ENCODE measurements around the gene RTN4RL1. TPM values are rescaled to one million over a fixed set of nuclear protein-coding genes. Genes with fewer than 3 reads are reported as not detected.

Gene RTN4RL1
- total RNA-seq, 1 experiment from 2014 or later: 0.80 TPM

DNA sequence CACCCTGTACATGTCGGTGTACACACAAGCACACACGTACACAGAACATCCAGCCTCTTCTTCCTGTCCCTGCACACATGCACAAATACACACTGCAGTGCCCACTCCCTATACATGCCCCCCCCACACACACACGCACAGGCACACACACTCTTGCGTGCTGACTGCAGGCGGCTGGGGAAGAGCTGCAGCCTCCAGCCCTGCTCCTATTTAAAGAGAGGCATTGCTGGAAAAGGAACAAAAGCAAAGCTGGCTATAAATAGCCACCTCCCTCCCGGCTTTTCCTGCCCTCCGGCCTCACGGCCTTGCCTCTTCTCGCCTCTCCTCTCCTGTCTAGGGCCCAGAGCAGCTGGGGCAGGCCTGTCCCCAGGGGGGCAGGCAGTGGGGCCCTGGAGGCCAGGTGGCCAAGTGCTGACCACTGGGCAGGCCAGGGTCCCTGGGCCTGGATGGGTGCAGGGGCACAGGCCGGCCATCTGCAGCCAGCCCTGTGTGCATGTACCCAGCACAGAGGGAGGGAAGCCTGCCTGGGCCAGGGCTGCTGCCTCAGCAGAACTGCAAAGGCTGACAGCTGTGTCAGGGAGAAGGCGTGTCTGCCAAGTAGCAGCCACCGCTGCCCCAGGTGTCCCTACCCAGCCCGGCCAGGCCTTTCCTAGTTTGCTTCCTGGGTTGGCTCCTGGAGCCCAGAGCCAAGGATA, 25.4 kb downstream of the RTN4RL1 start:
- ATAC-seq (peak; percentile 79), DNase-seq (ENCODE audit: low read depth, low spot score) (no peak)
- H3K36me3 ChIP-seq (ENCODE audit: control insufficient read depth, insufficient read depth, low read length): no peaks in the 10 kb centered on the region
- no peak overlapping the region for H3K27ac ChIP-seq (ENCODE audit: low read length)
- in situ Hi-C loops (cut with HindIII; ENCODE audit: low pct_unique_long_range_greater_than_20kb, low sequenced_read_pairs) (no loop called here), intact Hi-C loops (cut with micrococcal nuclease; ENCODE audit: unreplicated experiment) (no loop called here)
- H3K27me3 ChIP-seq (ENCODE audit: control insufficient read depth, insufficient read depth, low read length): no peaks in the 10 kb centered on the region
- no TSS peak for BruUV-seq (replicated peaks)
- POLR2A ChIA-PET: no interaction called here
- H3K4me1 ChIP-seq (ENCODE audit: control insufficient read depth, insufficient read depth, low read length): peaks cover 13% of the 10 kb centered on the region; the same call in 1 of the 2 replicates
- TF ChIP-seq, protein P1, sequence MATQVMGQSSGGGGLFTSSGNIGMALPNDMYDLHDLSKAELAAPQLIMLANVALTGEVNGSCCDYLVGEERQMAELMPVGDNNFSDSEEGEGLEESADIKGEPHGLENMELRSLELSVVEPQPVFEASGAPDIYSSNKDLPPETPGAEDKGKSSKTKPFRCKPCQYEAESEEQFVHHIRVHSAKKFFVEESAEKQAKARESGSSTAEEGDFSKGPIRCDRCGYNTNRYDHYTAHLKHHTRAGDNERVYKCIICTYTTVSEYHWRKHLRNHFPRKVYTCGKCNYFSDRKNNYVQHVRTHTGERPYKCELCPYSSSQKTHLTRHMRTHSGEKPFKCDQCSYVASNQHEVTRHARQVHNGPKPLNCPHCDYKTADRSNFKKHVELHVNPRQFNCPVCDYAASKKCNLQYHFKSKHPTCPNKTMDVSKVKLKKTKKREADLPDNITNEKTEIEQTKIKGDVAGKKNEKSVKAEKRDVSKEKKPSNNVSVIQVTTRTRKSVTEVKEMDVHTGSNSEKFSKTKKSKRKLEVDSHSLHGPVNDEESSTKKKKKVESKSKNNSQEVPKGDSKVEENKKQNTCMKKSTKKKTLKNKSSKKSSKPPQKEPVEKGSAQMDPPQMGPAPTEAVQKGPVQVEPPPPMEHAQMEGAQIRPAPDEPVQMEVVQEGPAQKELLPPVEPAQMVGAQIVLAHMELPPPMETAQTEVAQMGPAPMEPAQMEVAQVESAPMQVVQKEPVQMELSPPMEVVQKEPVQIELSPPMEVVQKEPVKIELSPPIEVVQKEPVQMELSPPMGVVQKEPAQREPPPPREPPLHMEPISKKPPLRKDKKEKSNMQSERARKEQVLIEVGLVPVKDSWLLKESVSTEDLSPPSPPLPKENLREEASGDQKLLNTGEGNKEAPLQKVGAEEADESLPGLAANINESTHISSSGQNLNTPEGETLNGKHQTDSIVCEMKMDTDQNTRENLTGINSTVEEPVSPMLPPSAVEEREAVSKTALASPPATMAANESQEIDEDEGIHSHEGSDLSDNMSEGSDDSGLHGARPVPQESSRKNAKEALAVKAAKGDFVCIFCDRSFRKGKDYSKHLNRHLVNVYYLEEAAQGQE (IDR thresholded peaks at IDR 0.05; ENCODE audit: insufficient read depth in 1 of 2, low read depth in 2 of 2, low read length in 1 of 2): no peak
- 0 out of 2 replicates have a peak, but pooled peaks have one; percentile 34 for TF ChIP-seq TCF7L2 (IDR thresholded peaks at IDR 0.05; ENCODE audit: low read depth, low read length)
- TF ChIP-seq POLR2AphosphoS5 (IDR thresholded peaks at IDR 0.05; ENCODE audit: low read depth, low read length): no peak
- TF ChIP-seq SIN3A (IDR thresholded peaks at IDR 0.05; ENCODE audit: borderline replicate concordance, insufficient read depth, low read depth, low read length): no peak
- CTCF ChIA-PET: interaction anchor here (0.8 kb wide), 1 partner anchor 91 kb away, joined by 3 read pairs; no protein-coding TSS in a partner anchor
- no peaks in the 10 kb centered on the region for H3K9me3 ChIP-seq (ENCODE audit: control insufficient read depth, insufficient read depth, low read depth, low read length)
- H3K4me3 ChIP-seq (ENCODE audit: low read depth in 2 of 2, low read length in 2 of 2): no peak overlapping the region

DNA sequence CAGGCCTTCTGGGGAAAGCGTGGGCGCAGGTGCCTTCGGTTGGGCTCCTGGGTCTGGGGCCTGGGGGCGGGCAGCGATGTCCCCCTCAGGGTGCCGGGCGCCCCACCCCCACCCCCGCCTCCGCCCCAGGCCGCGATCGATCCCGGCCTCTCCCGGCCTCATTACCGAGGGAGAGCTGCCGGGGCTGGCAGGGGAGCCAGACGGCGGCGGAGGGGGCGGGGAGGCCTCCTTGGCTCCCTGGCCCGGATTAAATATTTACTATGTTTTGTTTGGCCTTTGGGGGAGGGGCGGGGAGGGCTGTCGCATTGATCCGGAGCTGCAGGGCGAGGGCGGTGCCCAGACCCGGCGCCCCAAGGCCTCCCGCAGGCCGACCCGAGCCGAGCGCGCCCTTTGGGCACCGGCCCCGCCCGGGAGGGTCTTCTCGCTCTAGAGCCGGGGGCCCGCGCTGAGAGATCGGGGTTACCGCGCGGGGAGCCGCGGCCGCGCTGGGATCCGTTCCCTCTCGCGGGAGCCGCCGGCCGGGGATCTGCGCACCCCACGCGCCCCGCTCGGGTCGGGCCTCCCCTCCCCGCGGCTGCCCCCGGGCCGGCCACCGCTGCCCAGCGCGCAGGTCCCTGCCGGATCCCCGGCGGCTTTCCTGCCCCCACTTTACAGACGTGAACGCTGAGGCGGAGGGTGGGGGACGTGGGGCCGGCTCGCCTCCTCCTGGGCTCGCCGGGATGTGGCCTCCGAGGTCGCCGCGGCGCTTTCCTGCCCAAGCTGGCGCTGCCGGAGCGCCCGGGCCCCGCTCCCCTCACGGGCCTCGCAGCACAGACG, 27.0 kb downstream of the RTN4RL1 start:
- in situ Hi-C loops (cut with HindIII; ENCODE audit: low pct_unique_long_range_greater_than_20kb, low sequenced_read_pairs) (no loop called here), intact Hi-C loops (cut with micrococcal nuclease; ENCODE audit: unreplicated experiment) (no loop called here)
- H3K4me1 ChIP-seq (ENCODE audit: control insufficient read depth, insufficient read depth, low read length): peaks cover 13% of the 10 kb centered on the region; the same call in 1 of the 2 replicates
- no peaks in the 10 kb centered on the region for H3K36me3 ChIP-seq (ENCODE audit: control insufficient read depth, insufficient read depth, low read length)
- no peaks in the 10 kb centered on the region for H3K27me3 ChIP-seq (ENCODE audit: control insufficient read depth, insufficient read depth, low read length)
- POLR2A ChIA-PET: interaction anchor here (0.6 kb wide), 1 partner anchor 281 kb away, joined by 3 read pairs; no protein-coding TSS in a partner anchor
- no peak overlapping the region for H3K27ac ChIP-seq (ENCODE audit: low read length)
- CTCF ChIA-PET: no interaction called here
- H3K9me3 ChIP-seq (ENCODE audit: control insufficient read depth, insufficient read depth, low read depth, low read length): no peaks in the 10 kb centered on the region
- BruUV-seq (replicated peaks): no TSS peak
- no peak for DNase-seq (ENCODE audit: low read depth, low spot score)
- H3K4me3 ChIP-seq (ENCODE audit: low read depth in 2 of 2, low read length in 2 of 2): peak overlapping the region; percentile 29
- ATAC-seq: peak; percentile 22; the same call in 1 of the 2 replicates
- no peak for TF ChIP-seq TCF7L2 (IDR thresholded peaks at IDR 0.05; ENCODE audit: low read depth, low read length)
- TF ChIP-seq, protein P2, sequence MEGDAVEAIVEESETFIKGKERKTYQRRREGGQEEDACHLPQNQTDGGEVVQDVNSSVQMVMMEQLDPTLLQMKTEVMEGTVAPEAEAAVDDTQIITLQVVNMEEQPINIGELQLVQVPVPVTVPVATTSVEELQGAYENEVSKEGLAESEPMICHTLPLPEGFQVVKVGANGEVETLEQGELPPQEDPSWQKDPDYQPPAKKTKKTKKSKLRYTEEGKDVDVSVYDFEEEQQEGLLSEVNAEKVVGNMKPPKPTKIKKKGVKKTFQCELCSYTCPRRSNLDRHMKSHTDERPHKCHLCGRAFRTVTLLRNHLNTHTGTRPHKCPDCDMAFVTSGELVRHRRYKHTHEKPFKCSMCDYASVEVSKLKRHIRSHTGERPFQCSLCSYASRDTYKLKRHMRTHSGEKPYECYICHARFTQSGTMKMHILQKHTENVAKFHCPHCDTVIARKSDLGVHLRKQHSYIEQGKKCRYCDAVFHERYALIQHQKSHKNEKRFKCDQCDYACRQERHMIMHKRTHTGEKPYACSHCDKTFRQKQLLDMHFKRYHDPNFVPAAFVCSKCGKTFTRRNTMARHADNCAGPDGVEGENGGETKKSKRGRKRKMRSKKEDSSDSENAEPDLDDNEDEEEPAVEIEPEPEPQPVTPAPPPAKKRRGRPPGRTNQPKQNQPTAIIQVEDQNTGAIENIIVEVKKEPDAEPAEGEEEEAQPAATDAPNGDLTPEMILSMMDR (IDR thresholded peaks at IDR 0.05): no peak
- TF ChIP-seq, protein P1 (IDR thresholded peaks at IDR 0.05; ENCODE audit: insufficient read depth in 1 of 2, low read depth in 2 of 2, low read length in 1 of 2): no peak
- no peak for TF ChIP-seq SIN3A (IDR thresholded peaks at IDR 0.05; ENCODE audit: borderline replicate concordance, insufficient read depth, low read depth, low read length)
- TF ChIP-seq POLR2AphosphoS5 (IDR thresholded peaks at IDR 0.05; ENCODE audit: low read depth, low read length): no peak

Measured in Panc1 (cell line).